Uterus (tissue), 2 donors: Measurements from ENCODE around the gene ADO.

Experiments used
- POLR2A ChIP-seq, 2 donors: fragments of 450-650 bp; IDR thresholded peaks; one replicate each; pipeline ENCODE4 v1.6.1; 2016; ENCODE audit warnings: antibody characterized with exemption in 2 of 2, mild to moderate bottlenecking in 1 of 2, moderate library complexity in 1 of 2
- TF ChIP-seq, protein P1 (sequence below), 4 experiments: fragments of 200-600 bp in 2 of 4; fragments of 450-650 bp in 2 of 4; sonication (generic) in 2 of 4; IDR thresholded peaks; one replicate each; pipeline ENCODE4 v1.5.1; 2016 to 2019; ENCODE audit warnings: antibody characterized with exemption in 4 of 4, mild to moderate bottlenecking in 2 of 4, moderate library complexity in 1 of 4

DNA sequence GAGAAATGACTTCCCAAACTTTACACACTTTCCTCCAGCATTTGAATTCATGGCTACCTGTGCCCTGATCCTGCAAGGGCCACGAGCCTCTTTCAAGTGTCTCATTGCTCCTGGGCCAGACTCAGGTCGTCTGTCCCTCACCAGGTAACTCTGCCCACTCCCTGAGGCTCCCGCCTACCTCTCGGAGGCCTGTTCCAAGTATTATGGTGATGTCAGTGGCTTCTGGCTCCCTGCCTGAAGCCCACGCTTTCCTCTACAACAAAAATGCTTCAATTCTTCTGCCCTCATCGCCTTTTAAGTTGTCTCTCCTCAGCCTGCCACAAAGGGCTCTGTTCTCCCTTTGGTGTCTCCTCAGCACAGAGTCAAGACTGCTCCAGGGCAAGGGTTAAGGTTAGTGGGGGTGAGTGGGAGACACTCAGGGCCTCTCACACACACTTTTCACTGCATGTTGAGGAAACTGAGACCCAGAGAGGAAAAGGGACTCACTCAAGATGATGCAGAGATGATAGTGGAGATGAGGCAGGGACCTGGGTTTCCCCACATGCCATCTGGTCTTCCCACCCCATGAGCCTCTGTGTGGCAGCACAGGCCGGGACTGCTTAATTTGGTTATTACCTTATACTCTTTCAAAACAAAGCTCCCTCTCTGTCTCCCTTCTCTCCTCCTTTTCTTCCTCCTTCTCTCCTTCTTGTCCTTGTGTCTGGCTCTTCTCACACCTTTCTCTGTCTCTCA lies 39.9 kb downstream of the ADO start:
- TF ChIP-seq, protein P1, sequence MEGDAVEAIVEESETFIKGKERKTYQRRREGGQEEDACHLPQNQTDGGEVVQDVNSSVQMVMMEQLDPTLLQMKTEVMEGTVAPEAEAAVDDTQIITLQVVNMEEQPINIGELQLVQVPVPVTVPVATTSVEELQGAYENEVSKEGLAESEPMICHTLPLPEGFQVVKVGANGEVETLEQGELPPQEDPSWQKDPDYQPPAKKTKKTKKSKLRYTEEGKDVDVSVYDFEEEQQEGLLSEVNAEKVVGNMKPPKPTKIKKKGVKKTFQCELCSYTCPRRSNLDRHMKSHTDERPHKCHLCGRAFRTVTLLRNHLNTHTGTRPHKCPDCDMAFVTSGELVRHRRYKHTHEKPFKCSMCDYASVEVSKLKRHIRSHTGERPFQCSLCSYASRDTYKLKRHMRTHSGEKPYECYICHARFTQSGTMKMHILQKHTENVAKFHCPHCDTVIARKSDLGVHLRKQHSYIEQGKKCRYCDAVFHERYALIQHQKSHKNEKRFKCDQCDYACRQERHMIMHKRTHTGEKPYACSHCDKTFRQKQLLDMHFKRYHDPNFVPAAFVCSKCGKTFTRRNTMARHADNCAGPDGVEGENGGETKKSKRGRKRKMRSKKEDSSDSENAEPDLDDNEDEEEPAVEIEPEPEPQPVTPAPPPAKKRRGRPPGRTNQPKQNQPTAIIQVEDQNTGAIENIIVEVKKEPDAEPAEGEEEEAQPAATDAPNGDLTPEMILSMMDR (IDR thresholded peaks at IDR 0.05) = no peak
- TF ChIP-seq POLR2A (IDR thresholded peaks at IDR 0.05) = no peak
